ENCODE results near the gene SLC38A10. TPM values are rescaled to one million over a fixed set of nuclear protein-coding genes. Genes with fewer than 3 reads are reported as not detected.
"Not testable (repeated sequence)": the region's sequence is repeated elsewhere in the genome, so short reads cannot be mapped to it uniquely, and the experiment has no call there.

SLC38A10 gene
- polyA plus RNA-seq, 5 donors = 45.3 to 93.6 (median 52.3) TPM

- no peak for DNase-seq
These were observed 19.4 kb upstream of the SLC38A10 start for GRCh38 chr17:81314398-81315081.

GRCh38 chr17:81313776-81314397, 18.8 kb upstream of the SLC38A10 start:
- no peak for DNase-seq

GRCh38 chr17:81312624-81313325, 17.7 kb upstream of the SLC38A10 start:
- DNase-seq = no peak

GRCh38 chr17:81311946-81312345, 16.8 kb upstream of the SLC38A10 start:
- no peak for DNase-seq

- DNase-seq = no peak
These were observed 15.9 kb upstream of the SLC38A10 start for GRCh38 chr17:81310949-81311550.

GRCh38 chr17:81309859-81310839, 15.0 kb upstream of the SLC38A10 start:
- DNase-seq = peak in 1 of 2 donors; percentile 36

GRCh38 chr17:81309140-81309858, 14.2 kb upstream of the SLC38A10 start:
- DNase-seq = peak; percentile 67 to 76

- not testable (repeated sequence) for DNase-seq
These were observed 13.7 kb upstream of the SLC38A10 start for GRCh38 chr17:81308784-81309139.

GRCh38 chr17:81307636-81308560, 12.8 kb upstream of the SLC38A10 start:
- DNase-seq = no peak

GRCh38 chr17:81306898-81307510, 11.9 kb upstream of the SLC38A10 start:
- DNase-seq = no peak

- no peak for DNase-seq
These were observed 11.4 kb upstream of the SLC38A10 start for GRCh38 chr17:81306491-81306890.

GRCh38 chr17:81305051-81305630, 10.0 kb upstream of the SLC38A10 start:
- DNase-seq = no peak

- DNase-seq = no peak
These were observed 9.3 kb upstream of the SLC38A10 start for GRCh38 chr17:81304196-81305015.

GRCh38 chr17:81303385-81303784, 8.3 kb upstream of the SLC38A10 start:
- no peak for DNase-seq

GRCh38 chr17:81302861-81303333, 7.8 kb upstream of the SLC38A10 start:
- DNase-seq = no peak

- DNase-seq = no peak
These were observed 7.2 kb upstream of the SLC38A10 start for GRCh38 chr17:81302324-81302723.
